ENCODE results near the gene MKRN2.

The MKRN2 gene

DNA sequence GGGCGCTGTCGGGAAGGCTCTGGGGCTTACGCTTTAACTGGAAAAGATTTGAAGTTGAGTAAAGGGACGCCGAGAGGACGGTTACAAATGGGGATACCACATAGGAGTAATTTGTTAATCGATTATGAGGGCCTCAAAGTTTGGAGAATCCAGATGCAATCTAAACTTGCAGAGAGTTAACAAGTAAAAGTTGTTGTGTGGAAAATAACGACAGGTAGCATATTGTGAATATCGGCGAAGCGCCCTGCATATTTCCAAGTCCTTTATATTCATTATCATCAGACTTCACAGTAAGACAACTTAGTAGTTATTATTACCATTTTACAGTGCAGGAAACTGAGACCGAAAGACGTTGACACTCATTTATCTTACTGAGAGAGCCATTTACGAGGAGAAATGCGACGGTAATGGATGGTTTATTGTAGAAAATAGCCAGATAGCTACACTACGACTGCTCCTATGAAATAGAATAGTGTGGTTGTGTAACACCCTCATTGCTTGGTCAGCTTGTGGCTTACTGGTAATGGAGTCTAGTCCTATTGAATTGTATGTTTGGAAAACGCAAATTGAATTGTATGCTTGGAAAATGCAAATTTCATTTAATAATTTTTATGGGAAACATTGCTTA, 700 bp downstream of the MKRN2 start:
- DNase-seq: no peak

- DNase-seq: no peak
These were observed 1.8 kb downstream of the MKRN2 start for GRCh38 chr3:12558706-12559105.

DNA sequence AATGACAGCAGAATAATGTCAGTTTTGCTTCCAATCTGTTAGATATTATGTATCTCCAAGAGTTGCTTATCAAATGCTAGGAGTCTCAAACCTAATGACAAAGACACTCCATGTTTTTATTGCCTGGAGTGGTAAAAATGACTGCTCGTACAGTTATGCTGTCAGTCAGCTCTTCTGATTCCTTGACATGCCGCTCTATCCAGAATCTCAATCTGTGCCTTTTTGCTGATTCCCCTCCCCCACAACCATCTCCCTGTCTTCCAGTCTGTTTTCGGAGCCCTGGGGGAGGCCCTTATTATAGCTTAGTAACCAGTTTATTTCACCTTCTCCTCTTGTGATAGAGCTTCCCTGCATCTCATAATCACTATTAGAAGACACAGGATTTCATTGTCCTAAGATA, 2.6 kb downstream of the MKRN2 start:
- no peak for DNase-seq

- no peak for DNase-seq
These were observed 3.8 kb downstream of the MKRN2 start for GRCh38 chr3:12560505-12561190.

DNA sequence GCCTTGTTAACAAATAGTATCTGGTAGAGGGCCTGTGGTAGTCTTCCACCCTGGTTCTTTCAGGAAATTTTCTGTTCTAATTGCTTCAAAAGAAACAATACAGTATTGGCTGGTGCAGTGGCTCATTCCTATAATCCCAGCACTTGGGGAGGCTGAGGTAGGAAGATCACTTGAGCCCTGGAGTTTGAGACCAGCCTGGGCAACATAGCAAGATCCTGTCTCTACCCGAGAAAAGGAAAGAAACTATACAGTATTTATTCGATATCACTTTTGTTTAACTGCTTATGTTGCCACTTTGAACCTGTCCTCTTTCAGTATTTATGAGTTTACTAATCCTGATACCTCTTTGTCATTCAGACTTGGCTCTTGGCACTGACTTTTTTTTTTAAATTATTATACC, 4.5 kb downstream of the MKRN2 start:
- no peak for DNase-seq

DNA sequence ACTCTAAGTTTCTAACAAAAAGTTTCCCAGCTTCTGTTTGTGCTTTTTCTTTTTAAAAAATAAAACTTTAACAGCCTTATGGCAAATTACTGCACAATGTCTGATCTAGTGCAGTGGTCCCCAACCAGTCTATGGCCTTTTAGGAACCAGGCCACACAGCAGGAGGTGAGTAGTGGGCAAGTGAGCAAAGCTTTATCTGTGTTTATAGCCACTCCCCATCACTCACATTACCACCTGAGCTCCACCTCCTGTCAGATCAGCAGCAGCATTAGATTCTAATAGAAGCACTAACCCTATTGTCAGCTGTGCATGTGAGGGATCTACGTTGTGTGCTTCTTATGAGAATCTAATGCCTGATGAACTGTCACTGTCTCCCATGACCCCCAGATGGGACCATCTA, 5.6 kb downstream of the MKRN2 start:
- no peak for DNase-seq

DNA sequence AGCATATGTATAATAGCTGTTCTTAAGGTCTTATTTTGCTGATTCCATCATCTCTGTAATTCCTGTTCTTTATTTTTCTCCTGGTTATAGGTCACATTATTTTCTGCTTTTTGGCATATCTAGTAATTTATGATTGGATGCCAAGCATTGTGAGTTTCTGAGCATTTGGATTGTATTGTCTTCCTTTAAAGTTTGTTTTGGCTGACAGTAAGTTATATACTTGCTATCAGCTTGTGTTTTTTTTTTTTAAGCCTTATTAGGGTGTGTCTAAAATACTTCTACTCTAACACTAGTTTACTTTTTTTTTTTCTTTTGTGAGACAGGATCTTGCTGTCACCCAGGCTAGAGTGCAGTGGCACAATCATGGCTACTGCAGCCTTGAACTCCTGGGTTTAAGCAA, 10.1 kb downstream of the MKRN2 start:
- DNase-seq: no peak

DNA sequence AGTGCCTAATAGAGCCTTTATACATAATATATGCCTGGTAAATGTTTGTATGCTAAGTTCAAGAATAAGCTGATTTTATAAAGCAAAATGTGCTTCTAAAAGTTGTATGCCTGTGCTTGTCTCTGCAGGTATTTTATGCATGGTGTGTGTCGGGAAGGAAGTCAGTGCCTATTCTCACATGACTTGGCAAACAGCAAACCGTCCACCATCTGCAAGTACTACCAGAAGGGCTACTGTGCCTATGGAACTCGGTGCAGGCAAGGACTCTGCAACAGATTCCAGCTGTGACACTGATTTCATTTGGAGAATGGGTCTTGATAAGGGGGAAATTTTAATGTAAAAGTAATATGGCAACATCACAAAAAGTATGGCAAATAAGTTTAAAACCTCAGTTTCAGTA, 11.9 kb downstream of the MKRN2 start:
- no peak for DNase-seq

DNA sequence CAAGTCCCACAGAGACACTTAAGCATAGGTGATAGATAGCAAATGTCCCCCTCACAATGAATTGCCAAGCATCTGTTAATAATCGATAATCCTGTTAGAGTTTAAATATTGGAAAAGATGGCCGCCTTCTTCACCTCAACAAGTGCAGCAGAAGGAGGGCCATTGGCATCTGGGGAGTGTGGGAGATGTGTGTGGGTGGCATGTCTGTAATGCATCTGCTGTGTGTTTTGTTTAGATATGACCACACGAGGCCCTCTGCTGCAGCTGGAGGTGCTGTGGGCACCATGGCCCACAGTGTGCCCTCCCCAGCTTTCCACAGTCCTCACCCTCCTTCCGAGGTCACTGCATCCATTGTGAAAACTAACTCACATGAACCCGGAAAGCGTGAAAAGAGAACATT, 12.9 kb downstream of the MKRN2 start:
- DNase-seq: no peak

- no peak for DNase-seq
These were observed 15.1 kb downstream of the MKRN2 start for GRCh38 chr3:12571986-12572385.

- no peak for DNase-seq
These were observed 17.2 kb downstream of the MKRN2 start for GRCh38 chr3:12574131-12574530.

GRCh38 chr3:12574661-12575060, 17.8 kb downstream of the MKRN2 start:
- no peak for DNase-seq

DNA sequence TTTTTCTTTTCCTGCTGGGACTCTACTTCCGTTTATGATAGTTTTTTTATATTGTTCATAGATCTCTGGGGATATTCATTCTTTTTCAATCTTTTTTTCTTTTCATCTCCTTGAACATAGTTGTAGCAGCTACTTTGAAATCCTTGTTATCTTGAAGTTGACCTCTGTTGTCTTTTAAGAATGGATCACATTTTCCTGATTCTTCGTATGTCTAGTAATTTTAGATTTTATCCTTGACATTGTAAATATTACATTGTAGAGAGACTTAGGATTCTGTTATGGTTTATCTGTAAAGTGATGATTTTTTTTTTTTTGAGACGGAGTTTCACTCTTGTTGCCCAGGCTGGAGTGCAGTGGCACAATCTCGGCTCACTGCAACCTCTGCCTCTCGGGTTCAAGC, 20.5 kb downstream of the MKRN2 start:
- DNase-seq: no peak

GRCh38 chr3:12578742-12579141, 21.9 kb downstream of the MKRN2 start:
- DNase-seq: no peak

- no peak for DNase-seq
These were observed 22.6 kb downstream of the MKRN2 start for GRCh38 chr3:12579456-12579855.

- no peak for DNase-seq
These were observed 23.0 kb downstream of the MKRN2 start for GRCh38 chr3:12579905-12580304.

DNA sequence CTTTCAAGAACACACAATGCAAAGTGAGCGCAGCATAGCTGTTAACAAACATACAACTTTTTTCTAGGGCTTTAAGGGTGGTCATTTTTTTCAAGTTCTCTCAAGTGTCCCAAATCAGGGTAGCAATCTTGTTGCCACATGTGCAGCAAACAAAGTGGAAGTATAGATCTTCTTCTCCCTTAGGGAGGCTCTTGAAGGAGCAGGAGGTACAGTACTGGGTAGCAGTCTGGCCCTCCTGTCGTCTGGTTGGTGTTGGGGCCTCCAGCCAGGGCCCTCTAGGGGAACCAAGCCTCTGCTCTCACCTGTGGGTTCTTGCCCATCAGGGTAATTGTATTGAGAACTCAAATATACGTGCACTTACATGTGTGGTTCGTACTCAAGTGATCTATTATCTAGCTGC, 25.8 kb downstream of the MKRN2 start:
- DNase-seq: no peak

DNA sequence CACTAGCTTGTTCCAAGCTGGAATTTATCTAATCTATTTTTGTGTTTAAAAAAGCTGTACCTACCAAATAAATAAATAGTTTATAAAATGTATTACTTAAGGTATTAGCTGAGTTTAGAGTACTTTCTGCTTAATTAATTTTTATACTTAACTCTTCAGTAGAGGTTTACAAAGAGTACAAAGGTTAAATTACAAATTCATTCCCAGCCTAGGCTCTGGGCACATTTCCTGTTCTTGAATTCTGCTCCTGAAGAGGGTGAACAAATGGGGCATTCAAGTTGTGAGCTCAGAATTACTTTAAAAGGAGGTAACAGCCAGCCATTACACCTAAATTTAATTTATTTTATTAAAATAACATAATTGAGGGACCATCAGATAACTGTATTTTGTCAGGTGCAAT, 26.4 kb downstream of the MKRN2 start:
- DNase-seq: no peak

GRCh38 chr3:12584083-12584482, 27.2 kb downstream of the MKRN2 start:
- no peak for DNase-seq

DNA sequence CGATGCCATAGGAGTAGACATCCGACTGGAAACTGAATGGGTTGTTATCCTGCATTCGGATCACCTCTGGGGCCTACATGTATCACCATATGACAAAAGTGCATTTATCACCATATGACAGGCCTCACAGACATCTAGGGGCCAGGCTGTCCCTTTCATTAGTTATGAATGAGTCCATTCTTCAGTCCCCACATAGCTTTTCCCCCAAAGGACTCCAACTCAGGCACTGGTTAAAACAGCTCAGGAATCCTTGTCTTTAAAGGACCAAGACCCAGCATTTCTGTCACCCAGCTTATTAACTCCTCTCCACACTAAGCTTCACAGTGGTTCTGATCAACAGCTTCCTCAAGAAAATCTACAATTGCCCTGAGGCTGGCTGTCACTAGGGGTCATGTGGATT, 28.3 kb downstream of the MKRN2 start:
- no peak for DNase-seq

DNA sequence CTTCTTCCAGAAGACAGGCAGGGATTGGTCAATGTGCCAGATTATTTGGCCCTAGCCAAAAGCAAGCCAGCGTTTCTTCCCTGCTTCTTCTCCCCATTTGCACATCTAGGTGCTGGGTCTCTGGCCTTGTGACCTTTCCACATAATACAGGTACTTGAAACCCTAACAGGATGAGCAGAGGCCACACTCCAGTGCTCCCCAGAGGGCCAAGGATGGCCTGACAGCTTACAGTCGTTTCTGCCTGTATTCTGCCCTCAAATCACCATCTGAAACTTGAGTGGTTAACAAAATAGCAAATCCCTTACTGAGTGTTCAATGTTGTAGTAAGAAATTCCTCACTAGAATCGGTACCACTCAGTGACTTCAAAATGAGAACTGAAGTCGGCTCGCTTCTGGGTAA, 29.1 kb downstream of the MKRN2 start:
- DNase-seq: no peak

GRCh38 chr3:12586403-12586802, 29.5 kb downstream of the MKRN2 start:
- no peak for DNase-seq

GRCh38 chr3:12588039-12589009, 31.4 kb downstream of the MKRN2 start:
- DNase-seq: no peak

- DNase-seq: no peak
These were observed 33.2 kb downstream of the MKRN2 start for GRCh38 chr3:12590096-12590495.

All from activated effector memory CD4-positive, alpha-beta T cell treated with Interleukin-2 at 50 U/mL for 16 hours (primary cell).